HUES6 (cell line): ENCODE measurements around the gene DESI1.
"Not testable (repeated sequence)": the region's sequence is repeated elsewhere in the genome, so short reads cannot be mapped to it uniquely, and the experiment has no call there.

Experiments
- H3K27ac ChIP-seq: 2 replicates; pipeline ENCODE4 v1.7.0; 2013; ENCODE audit warnings: low read depth, mild to moderate bottlenecking, low read length, inconsistent platforms
- H3K27me3 ChIP-seq: 2 replicates; pipeline ENCODE4 v1.6.1; 2013; ENCODE audit warnings: low read length; ENCODE audit not compliant: control insufficient read depth, insufficient read depth
- H3K36me3 ChIP-seq: 2 replicates; pipeline ENCODE4 v1.6.1; 2013; ENCODE audit warnings: low read length; ENCODE audit not compliant: control insufficient read depth, insufficient read depth
- H3K4me1 ChIP-seq: 2 replicates; pipeline ENCODE4 v1.6.1; 2013; ENCODE audit warnings: low read length; ENCODE audit not compliant: control insufficient read depth, insufficient read depth
- H3K4me3 ChIP-seq: 2 replicates; pipeline ENCODE4 v1.5.1; 2013; ENCODE audit warnings: low read depth, low read length
- H3K9ac ChIP-seq: one replicate; pipeline ENCODE4 v1.6.1; 2013; ENCODE audit warnings: mild to moderate bottlenecking, low read length
- H3K9me3 ChIP-seq: 2 replicates; pipeline ENCODE4 v1.6.1; 2013; ENCODE audit warnings: low read depth, low read length; ENCODE audit not compliant: control insufficient read depth, insufficient read depth

DESI1 gene

GRCh38 chr22:41560095-41560471, 60.8 kb downstream of the DESI1 start:
- H3K36me3 ChIP-seq: no peaks in the 10 kb centered on the region
- peak overlapping the region; percentile 27 for H3K9ac ChIP-seq
- H3K9me3 ChIP-seq: no peaks in the 10 kb centered on the region
- no peak overlapping the region for H3K4me3 ChIP-seq
- no peak overlapping the region for H3K27ac ChIP-seq
- H3K27me3 ChIP-seq: no peaks in the 10 kb centered on the region
- peaks cover 43% of the 10 kb centered on the region for H3K4me1 ChIP-seq

GRCh38 chr22:41558241-41558630, 62.6 kb downstream of the DESI1 start:
- H3K27me3 ChIP-seq, H3K9ac ChIP-seq, H3K36me3 ChIP-seq, H3K27ac ChIP-seq, H3K9me3 ChIP-seq, H3K4me3 ChIP-seq: not testable (repeated sequence)
- peaks cover 41% of the 10 kb centered on the region for H3K4me1 ChIP-seq

GRCh38 chr22:41557401-41558240, 63.2 kb downstream of the DESI1 start:
- no peak overlapping the region for H3K27ac ChIP-seq
- H3K4me3 ChIP-seq: no peak overlapping the region
- H3K9ac ChIP-seq: no peak overlapping the region
- H3K4me1 ChIP-seq: peaks cover 35% of the 10 kb centered on the region
- no peaks in the 10 kb centered on the region for H3K9me3 ChIP-seq
- no peaks in the 10 kb centered on the region for H3K27me3 ChIP-seq
- no peaks in the 10 kb centered on the region for H3K36me3 ChIP-seq

GRCh38 chr22:41556561-41556960, 64.3 kb downstream of the DESI1 start:
- peaks cover 25% of the 10 kb centered on the region for H3K4me1 ChIP-seq
- H3K36me3 ChIP-seq: no peaks in the 10 kb centered on the region
- H3K4me3 ChIP-seq: no peak overlapping the region
- H3K27ac ChIP-seq: no peak overlapping the region
- no peaks in the 10 kb centered on the region for H3K9me3 ChIP-seq
- H3K9ac ChIP-seq: no peak overlapping the region
- no peaks in the 10 kb centered on the region for H3K27me3 ChIP-seq

GRCh38 chr22:41555325-41555982, 65.4 kb downstream of the DESI1 start:
- Histone ChIP-seq H3K27ac (no peak overlapping the region), H3K9me3 (no peaks in the 10 kb centered on the region), H3K4me3 (no peak overlapping the region), H3K9ac (no peak overlapping the region), H3K27me3 (no peaks in the 10 kb centered on the region), H3K36me3 (no peaks in the 10 kb centered on the region), H3K4me1 (peaks cover 14% of the 10 kb centered on the region; the same call in 1 of the 2 replicates)

GRCh38 chr22:41551877-41552582, 68.8 kb downstream of the DESI1 start:
- no peaks in the 10 kb centered on the region for H3K36me3 ChIP-seq
- H3K9me3 ChIP-seq: no peaks in the 10 kb centered on the region
- H3K4me1 ChIP-seq: peaks cover 2% of the 10 kb centered on the region; the same call in 1 of the 2 replicates
- no peaks in the 10 kb centered on the region for H3K27me3 ChIP-seq
- no peak overlapping the region for H3K4me3 ChIP-seq
- no peak overlapping the region for H3K27ac ChIP-seq
- no peak overlapping the region for H3K9ac ChIP-seq

- H3K9ac ChIP-seq: no peak overlapping the region
Measured at GRCh38 chr22:41550952-41551491, 69.8 kb downstream of the DESI1 start.

GRCh38 chr22:41548830-41549211, 72.0 kb downstream of the DESI1 start:
- Histone ChIP-seq H3K9ac (no peak overlapping the region), H3K4me1 (peaks cover 8% of the 10 kb centered on the region), H3K27me3 (no peaks in the 10 kb centered on the region), H3K4me3 (no peak overlapping the region), H3K27ac (no peak overlapping the region), H3K9me3 (no peaks in the 10 kb centered on the region), H3K36me3 (no peaks in the 10 kb centered on the region)

More at GRCh38 chr22:41550952-41551491, 69.8 kb downstream of the DESI1 start:
- Histone ChIP-seq H3K4me1 (no peaks in the 10 kb centered on the region), H3K36me3 (no peaks in the 10 kb centered on the region), H3K27ac (no peak overlapping the region), H3K9me3 (no peaks in the 10 kb centered on the region), H3K27me3 (no peaks in the 10 kb centered on the region), H3K4me3 (no peak overlapping the region)
